NCI-H1694 (cell line): Measurements from ENCODE around the gene ADAM19.

ENCODE experiments used
- DNase-seq: peaks from one replicate; lab custom pipeline; 2025; lab: John Stamatoyannopoulos, UW

Gene ADAM19

GRCh38 chr5:157561110-157561509 is 14.5 kb downstream of the ADAM19 start:
- no peak for DNase-seq

- DNase-seq, result no peak
Measured at GRCh38 chr5:157559301-157559700, 16.3 kb downstream of the ADAM19 start.

GRCh38 chr5:157558681-157559080 is 16.9 kb downstream of the ADAM19 start:
- DNase-seq, result no peak

GRCh38 chr5:157558041-157558595 is 17.5 kb downstream of the ADAM19 start:
- DNase-seq, result no peak

- no peak for DNase-seq
Measured at GRCh38 chr5:157556615-157557418, 18.8 kb downstream of the ADAM19 start.

- no peak for DNase-seq
Measured at GRCh38 chr5:157555037-157555640, 20.4 kb downstream of the ADAM19 start.

- no peak for DNase-seq
Measured at GRCh38 chr5:157554179-157555036, 21.2 kb downstream of the ADAM19 start.

GRCh38 chr5:157552650-157553049 is 22.9 kb downstream of the ADAM19 start:
- no peak for DNase-seq

GRCh38 chr5:157550663-157551062 is 24.9 kb downstream of the ADAM19 start:
- no peak for DNase-seq

GRCh38 chr5:157549954-157550549 is 25.5 kb downstream of the ADAM19 start:
- no peak for DNase-seq

GRCh38 chr5:157549283-157549629 is 26.3 kb downstream of the ADAM19 start:
- DNase-seq, result no peak

- no peak for DNase-seq
Measured at GRCh38 chr5:157548513-157549282, 26.9 kb downstream of the ADAM19 start.

GRCh38 chr5:157547941-157548512 is 27.5 kb downstream of the ADAM19 start:
- no peak for DNase-seq

- no peak for DNase-seq
Measured at GRCh38 chr5:157546456-157547100, 29.0 kb downstream of the ADAM19 start.

GRCh38 chr5:157545610-157546310 is 29.8 kb downstream of the ADAM19 start:
- DNase-seq, result no peak

GRCh38 chr5:157544623-157544989 is 31.0 kb downstream of the ADAM19 start:
- no peak for DNase-seq

- no peak for DNase-seq
Measured at GRCh38 chr5:157543825-157544622, 31.6 kb downstream of the ADAM19 start.

GRCh38 chr5:157542282-157543000 is 33.1 kb downstream of the ADAM19 start:
- DNase-seq, result no peak
